GM21390 (cell line): ENCODE measurements around the gene CTNNB1.
"Not testable (repeated sequence)": the region's sequence is repeated elsewhere in the genome, so short reads cannot be mapped to it uniquely, and the experiment has no call there.

Source experiments
- ATAC-seq: cut with Tn5 transposase; IDR thresholded peaks from one replicate; pipeline ENCODE4 v1.9.1; 2021; ENCODE audit not compliant: unreplicated experiment

Gene CTNNB1

GRCh38 chr3:41248525-41248924 lies 49.2 kb downstream of the CTNNB1 start:
- no peak for ATAC-seq

GRCh38 chr3:41249318-41249717 lies 50.0 kb downstream of the CTNNB1 start:
- ATAC-seq: no peak

- ATAC-seq: no peak
These were observed 51.5 kb downstream of the CTNNB1 start for GRCh38 chr3:41250825-41251224.

GRCh38 chr3:41251593-41251992 lies 52.3 kb downstream of the CTNNB1 start:
- no peak for ATAC-seq

GRCh38 chr3:41258239-41258800 lies 59.0 kb downstream of the CTNNB1 start:
- no peak for ATAC-seq

GRCh38 chr3:41259449-41260062 lies 60.3 kb downstream of the CTNNB1 start:
- ATAC-seq: no peak

- ATAC-seq: no peak
These were observed 60.8 kb downstream of the CTNNB1 start for GRCh38 chr3:41260063-41260450.

GRCh38 chr3:41265011-41265545 lies 65.8 kb downstream of the CTNNB1 start:
- no peak for ATAC-seq

GRCh38 chr3:41265823-41266273 lies 66.5 kb downstream of the CTNNB1 start:
- no peak for ATAC-seq

GRCh38 chr3:41267975-41268640 lies 68.8 kb downstream of the CTNNB1 start:
- no peak for ATAC-seq

- ATAC-seq: no peak
These were observed 73.4 kb downstream of the CTNNB1 start for GRCh38 chr3:41272667-41273066.

- ATAC-seq: no peak
These were observed 75.8 kb downstream of the CTNNB1 start for GRCh38 chr3:41274944-41275668.

GRCh38 chr3:41276191-41276590 lies 76.9 kb downstream of the CTNNB1 start:
- ATAC-seq: no peak

GRCh38 chr3:41277790-41278465 lies 78.6 kb downstream of the CTNNB1 start:
- no peak for ATAC-seq

GRCh38 chr3:41284934-41285333 lies 85.6 kb downstream of the CTNNB1 start:
- ATAC-seq: not testable (repeated sequence)

- no peak for ATAC-seq
These were observed 87.0 kb downstream of the CTNNB1 start for GRCh38 chr3:41286305-41286704.

GRCh38 chr3:41288785-41289184 lies 89.5 kb downstream of the CTNNB1 start:
- ATAC-seq: no peak
